Bone marrow (tissue), 2 donors: Measurements from ENCODE around the gene HOXC10.

Experiments used
- DNase-seq, 2 donors: peaks; one replicate each; lab custom pipeline; 2025; lab: John Stamatoyannopoulos, UW

HOXC10 gene

GRCh38 chr12:54003625-54004024 lies 18.7 kb downstream of the HOXC10 start:
- no peak for DNase-seq

GRCh38 chr12:54004063-54004840 lies 19.3 kb downstream of the HOXC10 start:
- DNase-seq = no peak

- no peak for DNase-seq
Observed at GRCh38 chr12:54004841-54005530, 20.0 kb downstream of the HOXC10 start.

GRCh38 chr12:54005531-54005852 lies 20.5 kb downstream of the HOXC10 start:
- DNase-seq = no peak

GRCh38 chr12:54005853-54006558 lies 21.1 kb downstream of the HOXC10 start:
- DNase-seq = peak; percentile 64 to 68

GRCh38 chr12:54006559-54007220 lies 21.7 kb downstream of the HOXC10 start:
- no peak for DNase-seq

- DNase-seq = no peak
Observed at GRCh38 chr12:54007538-54008259, 22.8 kb downstream of the HOXC10 start.

GRCh38 chr12:54008260-54008552 lies 23.3 kb downstream of the HOXC10 start:
- no peak for DNase-seq

GRCh38 chr12:54009171-54010052 lies 24.5 kb downstream of the HOXC10 start:
- DNase-seq = no peak

GRCh38 chr12:54010053-54010971 lies 25.4 kb downstream of the HOXC10 start:
- no peak for DNase-seq

GRCh38 chr12:54010972-54011664 lies 26.2 kb downstream of the HOXC10 start:
- no peak for DNase-seq

- DNase-seq = no peak
Observed at GRCh38 chr12:54011665-54012532, 27.0 kb downstream of the HOXC10 start.

GRCh38 chr12:54012631-54013409 lies 27.9 kb downstream of the HOXC10 start:
- no peak for DNase-seq

GRCh38 chr12:54014377-54015017 lies 29.6 kb downstream of the HOXC10 start:
- DNase-seq = no peak

GRCh38 chr12:54015018-54015931 lies 30.3 kb downstream of the HOXC10 start:
- no peak for DNase-seq

GRCh38 chr12:54016051-54016450 lies 31.1 kb downstream of the HOXC10 start:
- DNase-seq = no peak
